SKM-1 (cell line): ENCODE measurements around the gene TMA7B.
"Not testable (repeated sequence)": the region's sequence is repeated elsewhere in the genome, so short reads cannot be mapped to it uniquely, and the experiment has no call there.

Experiments used
- DNase-seq: peaks from one replicate; lab custom pipeline; 2025; ENCODE audit not compliant: unreplicated experiment; lab: John Stamatoyannopoulos, UW

Gene TMA7B

DNA sequence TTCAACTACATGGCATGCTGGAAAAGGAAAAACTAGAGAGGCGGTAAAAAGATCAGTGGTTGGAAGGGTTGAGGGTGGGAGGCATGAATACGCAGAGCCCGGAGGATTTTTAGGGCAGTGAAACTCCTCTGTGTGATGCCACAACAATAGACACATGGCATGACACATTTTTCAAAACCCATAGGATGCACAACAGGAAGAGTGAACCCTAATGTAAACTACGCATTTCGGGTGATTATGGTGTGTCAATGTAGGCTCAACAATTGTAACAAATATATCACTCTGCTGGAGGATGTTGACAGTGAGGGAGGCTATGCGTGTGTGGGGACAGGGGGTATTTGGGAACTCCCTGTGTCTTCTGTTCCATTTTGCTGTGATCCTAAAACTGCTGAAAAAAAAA, 18.9 kb downstream of the TMA7B start:
- DNase-seq: no peak

DNA sequence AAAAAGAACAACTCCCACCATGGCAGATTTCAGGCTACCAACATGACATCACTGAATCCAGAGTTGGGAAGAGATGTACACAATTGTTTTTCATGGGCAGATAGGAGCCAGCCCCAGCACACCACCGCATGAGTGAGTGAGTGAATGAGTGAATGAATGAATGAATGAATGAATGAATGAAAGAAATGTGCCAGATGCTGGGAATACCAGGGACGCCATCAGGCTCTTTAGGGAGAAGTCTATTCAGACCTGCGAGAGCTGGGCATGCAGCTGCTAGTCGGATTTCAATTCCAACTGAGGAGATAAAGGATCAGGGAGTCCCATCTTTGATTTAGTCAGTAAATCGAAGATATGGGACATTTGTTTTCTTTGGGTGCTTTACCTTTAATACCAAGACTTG, 19.3 kb downstream of the TMA7B start:
- DNase-seq: no peak

DNA sequence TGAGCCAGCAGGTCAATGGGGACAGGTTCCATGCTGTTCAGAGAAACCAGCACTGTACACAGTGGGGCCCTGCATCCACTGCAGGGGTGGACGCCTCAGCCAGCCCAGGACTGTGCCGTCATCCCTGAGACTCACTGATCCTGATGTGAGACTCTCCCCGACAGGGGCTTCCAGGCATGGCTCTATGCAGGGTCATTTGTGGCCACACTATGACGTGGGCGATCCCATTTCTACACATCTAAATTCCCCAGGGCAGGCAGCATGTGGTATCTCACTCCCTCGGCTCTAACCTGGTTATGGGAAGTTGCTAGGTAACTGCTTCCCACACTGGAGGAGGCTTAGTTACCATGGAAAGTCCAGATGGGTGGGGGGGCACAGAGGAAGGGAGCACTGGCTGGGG, 20.4 kb downstream of the TMA7B start:
- DNase-seq: no peak

DNA sequence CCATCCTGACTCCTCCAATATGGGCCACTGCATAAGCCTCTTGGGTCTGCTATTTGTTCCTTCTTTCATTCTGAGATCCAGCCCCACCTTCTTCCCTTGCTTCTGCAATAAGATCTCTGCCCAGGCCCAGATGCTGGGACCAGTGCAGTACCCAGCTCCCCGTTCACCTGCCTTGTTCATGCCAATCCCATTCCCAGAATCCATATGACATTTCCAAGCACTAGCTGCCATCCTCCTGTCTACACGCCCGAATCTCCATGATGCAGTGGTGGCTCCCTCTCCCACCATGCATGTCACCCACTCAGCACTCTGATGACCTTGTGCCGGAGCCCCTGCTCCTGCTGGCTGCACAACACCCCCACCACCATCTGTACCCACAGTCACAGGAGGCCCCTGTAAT, 23.1 kb downstream of the TMA7B start:
- no peak for DNase-seq

DNA sequence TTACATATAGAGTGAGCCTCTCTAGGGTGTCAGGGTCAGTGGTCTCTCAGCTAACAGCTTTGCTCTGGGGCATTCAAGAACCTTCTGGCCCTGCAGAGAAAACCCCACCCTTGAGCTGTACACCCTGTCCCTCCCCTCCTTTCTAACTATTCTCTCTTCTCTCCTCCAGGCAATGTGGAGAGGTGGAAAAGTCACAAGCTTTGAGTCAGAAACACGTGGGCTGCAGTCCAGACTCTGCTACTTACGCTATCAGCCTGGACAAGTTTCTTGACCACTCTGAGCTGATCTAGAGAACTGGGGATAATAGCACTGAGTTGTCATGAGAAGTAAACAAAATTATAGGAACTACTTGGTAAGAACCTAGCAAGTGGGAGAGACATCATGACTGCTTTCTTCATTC, 23.8 kb downstream of the TMA7B start:
- no peak for DNase-seq

DNA sequence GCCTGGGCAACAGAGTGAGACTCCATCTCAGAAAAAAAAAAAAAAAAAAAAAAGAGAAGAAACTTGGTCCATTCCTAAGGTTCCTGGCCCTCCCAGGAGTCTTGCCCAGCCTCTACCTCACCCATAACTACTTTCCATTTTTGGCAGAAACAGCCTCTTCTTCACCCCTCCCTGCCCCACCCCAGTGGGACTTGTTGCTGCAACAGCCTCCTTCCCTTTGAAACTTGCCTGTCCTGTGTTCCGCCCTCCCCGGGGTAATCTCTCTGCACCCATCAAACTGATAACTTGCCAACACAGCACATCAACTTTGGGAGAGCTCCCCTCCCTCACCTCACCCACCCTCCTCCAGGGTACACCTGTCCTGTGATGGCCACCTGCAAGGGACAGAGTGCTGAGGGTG, 24.5 kb downstream of the TMA7B start:
- no peak for DNase-seq

DNA sequence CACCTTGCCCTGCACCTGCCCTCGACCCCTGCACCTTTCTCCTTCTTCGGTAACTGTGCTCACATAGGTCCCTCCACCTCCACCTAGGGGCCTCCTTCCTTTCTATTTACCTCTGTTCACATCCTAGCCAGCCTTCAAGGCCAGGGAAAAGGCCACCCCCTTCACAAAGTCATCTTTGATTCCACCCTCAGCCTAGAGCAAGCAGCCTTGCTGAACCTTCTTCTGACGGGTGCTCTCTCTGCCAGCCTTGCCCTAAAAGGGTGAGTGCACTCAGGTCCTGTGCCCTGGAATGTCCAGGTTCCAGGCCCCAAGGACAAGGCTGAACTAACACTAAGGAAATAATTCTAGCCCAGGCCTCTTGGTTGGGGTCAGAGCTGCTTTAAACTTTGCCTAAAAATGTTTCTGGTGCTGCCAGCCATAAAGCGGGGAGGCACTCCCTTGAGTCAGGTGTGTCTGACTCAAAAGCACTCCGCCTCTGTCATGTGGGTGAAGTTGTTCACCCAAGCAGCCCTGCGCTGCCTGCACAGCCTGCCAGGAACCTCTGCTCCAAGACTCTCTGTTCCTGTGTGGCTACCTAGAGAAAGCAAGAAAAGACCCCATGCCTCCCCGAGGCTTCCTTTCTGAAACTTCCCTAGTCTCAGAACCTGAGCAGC, 25.3 kb downstream of the TMA7B start:
- no peak for DNase-seq

DNA sequence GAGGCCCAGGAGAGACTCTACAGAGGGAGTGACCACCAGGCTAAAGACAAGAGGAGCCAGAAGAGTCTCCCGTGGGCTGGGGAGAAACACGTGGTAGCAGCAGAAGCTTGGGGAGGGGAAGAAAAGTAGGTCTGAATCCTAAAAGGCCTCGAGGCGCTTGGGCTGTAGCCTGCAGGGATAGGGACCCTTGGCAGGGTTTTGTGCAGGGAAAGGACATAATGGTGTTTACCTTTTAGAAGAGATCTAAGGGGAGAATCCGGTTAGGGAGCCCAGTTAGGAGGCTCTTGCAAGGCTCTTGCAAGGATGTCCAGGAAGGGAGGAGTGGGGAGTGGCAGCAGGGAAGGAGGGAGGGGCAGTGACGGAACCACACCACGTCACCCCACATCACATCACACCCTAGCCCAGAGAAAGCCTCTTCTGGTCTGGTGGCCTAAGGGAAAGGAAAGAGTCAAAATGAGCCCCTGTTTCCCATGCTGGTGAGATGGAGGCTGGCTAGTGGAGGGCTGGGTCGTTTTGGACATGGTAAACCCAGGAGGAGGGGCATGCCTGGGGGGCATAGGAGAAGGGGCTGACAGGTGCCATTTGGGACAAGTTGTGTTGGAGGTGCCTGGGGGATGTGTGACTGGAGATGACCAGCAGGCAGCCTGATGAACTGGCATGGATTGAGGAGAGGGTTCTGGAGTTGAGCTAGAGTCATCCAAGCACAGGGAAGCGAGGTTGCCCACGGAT, 28.4 kb downstream of the TMA7B start:
- no peak for DNase-seq

DNA sequence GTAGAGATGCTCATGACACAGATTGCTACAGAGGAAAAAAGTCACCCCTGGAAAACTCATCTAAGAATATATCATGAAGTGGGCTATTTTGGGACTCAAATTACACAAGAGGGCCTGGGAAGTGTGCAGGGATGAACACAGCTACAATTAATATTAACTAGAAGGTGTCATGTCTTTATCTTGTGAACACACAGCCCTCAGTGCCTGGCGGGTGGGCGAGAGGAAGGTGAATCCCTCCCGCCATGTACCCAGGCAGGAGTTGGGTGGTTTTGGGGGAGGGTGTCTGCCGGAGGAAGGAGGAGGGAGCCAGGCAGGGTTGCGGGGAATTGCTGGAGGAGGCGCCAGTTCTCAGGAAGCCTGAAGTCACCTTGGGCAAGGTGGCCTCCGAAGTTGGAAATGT, 29.4 kb downstream of the TMA7B start:
- DNase-seq: no peak

DNA sequence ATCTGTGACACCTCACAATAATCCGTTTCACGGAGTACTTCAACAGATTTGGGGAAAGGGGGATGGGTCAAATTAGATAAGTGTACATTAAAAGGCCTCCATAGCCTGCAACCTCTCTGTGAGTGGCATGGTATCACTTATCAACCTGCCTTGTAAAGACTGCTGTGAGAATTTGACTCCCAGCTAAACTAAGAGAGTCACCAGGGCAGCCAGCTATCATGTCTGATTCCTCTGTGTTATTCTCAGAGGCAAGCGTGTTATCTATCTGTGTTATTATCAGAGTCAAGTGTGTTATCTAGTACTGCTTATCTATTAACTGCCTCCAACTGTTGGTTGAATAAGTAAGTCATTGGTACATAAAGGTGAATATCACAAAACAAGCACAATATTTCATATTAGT, 30.5 kb downstream of the TMA7B start:
- no peak for DNase-seq

DNA sequence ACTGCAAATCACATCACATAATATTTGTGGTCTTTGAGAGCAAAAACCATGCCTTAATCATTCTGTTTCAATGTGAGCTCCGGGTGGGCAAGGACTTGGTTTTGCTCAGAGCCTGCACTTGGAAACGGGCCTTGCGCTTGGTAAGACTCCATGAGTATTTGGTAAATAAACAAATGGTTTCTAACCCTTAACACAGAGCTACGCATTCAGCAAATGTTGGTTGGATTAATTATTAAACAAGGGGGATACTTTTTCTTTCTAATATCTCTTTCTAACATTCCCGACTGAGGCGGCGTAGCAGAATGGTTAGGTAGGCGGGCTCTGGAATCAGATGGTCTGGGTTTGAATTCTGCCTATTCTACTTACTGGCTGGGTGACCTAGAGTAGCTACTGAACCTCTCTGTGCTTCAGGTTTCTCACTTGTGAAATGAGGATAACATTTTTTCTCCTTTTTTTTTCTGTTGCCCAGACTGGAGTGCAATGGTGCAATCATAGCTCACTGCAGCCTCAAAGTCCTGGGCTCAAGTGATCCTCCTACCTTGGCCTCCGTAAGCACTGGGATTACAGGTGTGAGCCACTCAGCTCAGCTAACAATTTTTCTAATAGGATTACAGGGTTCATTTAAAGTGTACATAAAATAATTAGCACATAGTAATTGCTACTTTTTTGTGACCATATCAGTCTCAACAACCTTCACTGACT, 31.1 kb downstream of the TMA7B start:
- no peak for DNase-seq

DNA sequence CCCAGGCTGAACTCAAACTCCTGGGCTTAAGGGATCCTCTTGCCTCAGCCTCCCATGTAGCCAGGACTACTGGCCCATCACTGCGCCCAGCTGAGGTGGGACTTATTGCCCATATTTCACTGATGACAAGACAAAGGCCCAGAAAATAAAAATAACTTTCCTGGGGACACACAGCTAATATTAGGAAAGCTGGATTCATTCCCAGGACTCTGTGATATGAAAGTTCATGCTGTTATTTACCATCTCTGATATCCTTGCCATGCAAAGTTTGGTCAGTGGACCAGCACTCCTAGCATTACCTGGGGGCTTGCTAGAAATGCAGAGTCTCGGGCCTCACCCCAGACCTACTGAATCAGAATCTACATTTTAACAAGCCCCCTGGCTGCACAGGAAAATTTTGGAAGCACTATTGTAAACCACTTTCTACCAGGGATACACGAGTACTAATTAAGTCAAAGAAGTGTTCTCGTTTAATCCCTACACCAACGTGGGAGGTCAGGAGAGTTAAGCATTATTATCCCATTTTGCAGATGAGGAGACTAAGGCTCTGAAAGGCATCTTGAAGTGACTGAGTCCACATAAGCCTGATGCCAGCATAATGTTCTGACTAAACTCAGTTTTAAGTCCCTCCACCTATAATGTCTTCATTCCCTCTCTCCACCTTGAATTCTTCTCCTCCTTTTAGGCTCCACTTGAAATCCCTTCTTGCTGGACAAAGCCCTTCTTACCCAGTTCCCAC, 32.1 kb downstream of the TMA7B start:
- no peak for DNase-seq

DNA sequence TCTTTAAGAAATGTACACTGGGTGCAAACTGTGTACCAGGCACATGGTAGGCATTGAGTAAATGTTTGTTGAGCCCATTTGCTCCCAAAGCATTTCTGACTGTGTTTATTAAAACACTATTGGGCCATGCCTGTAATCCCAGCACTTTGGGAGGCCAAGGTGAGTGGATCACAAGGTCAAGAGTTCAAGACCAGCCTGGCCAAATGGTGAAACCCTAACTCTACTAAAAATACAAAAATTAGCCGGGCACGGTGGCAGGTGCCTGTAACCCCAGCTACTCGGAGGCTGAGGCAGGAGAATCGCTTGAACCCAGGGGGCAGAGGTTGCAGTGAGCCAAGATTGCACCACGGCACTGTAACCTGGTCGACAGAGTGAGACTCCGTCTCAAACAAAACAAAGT, 32.7 kb downstream of the TMA7B start:
- DNase-seq: not testable (repeated sequence)

DNA sequence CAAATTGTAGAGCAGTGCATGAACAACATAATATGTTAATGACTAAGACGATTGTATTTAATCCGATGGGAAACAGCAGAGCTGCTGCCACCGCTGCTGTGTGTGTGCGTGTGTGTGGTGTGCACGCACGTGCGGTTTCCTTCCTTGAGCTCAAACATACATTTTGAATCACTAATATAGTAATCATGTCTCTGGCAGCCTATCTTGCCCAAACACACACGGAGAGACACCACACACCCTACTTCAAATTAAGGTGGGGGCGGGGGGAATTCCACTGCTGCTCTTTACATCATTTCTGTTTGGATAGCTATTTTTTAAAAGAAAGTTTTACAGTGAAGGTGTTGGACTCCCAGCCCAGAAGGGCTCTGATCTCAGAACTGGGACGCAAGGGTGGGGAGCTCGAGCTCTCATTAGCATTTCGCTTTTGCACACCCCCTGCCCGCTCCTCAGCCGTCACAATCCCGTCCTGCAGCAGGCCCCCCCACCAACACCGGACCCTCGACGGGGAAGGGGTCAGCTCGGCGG, 33.9 kb downstream of the TMA7B start:
- no peak for DNase-seq

DNA sequence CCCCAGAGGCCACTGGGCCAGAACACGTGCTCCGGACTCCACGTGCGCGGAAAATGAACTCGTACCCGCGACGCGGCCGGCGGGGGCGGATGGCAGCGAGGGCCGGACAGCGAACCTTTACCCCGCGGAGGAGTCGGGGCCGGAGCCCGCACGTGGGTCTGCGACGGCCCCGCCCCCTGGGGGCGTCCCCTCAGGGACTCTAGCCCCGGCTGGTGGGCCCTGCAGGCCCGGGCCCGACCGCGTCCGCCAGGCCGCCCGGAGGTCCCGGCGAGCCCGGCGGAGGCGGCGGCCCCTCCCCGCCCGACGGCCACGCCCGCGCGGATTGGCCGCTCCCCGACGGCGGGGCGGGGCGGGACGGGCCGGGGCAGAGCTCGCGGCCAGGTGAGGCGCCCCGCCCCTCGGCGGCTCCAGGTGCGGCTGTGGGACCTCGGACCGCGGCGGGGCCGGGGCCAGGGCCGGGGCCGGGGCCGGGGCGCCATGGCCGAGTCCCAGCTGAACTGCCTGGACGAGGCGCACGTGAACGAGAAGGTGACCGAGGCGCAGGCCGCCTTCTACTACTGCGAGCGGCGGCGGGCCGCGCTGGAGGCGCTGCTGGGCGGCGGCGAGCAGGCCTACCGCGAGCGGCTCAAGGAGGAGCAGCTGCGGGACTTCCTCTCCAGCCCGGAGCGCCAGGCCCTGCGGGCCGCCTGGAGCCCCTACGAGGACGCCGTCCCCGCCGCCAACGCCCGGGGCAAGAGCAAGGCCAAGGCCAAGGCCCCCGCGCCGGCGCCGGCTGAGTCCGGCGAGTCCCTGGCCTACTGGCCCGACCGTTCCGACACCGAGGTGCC, 34.6 kb downstream of the TMA7B start, which contains the start of gene FAM83F:
FAM83F (plus strand) TSS at position 389 of the 827 bp plus-strand sequence; CDS start at position 478, 89 bp downstream.
- no peak for DNase-seq

DNA sequence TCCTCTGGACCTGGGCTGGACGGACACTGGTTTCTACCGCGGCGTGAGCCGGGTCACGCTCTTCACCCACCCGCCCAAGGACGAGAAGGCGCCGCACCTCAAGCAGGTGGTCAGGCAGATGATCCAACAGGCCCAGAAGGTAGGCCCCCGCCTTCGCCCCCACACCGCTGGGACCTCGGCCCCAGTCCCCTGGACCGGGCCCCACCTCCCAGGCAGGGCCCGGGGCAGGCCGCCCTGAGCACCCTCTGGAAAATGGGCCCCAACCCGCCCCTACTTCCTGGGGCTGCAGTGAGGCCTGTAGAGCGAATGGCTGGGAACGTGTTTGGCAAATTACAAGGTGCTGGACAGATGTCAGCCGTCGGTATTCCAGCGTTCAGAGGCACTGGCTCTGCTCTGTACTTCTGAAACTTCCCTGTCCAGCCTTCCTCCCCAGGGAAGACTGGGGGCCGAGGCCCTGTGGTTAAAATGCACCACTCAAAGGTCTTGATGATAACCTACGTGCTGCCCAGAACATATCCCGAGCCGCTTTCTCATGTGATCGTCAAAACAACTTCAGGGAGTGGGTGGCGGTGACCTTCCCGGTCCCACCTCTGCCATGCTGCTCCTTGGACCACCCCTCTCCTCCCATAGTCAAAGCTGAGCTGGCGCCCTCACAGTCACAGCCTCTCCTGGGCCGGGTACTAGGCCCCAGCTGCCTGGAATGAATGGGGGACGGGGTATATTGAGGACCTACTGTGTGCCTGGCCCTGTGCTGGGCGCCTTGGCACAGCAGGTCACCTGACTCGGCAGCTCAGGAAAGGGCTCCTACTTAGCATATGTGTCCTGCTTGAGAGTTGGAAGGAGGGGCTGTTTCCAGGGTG, 35.4 kb downstream of the TMA7B start:
- DNase-seq: no peak

DNA sequence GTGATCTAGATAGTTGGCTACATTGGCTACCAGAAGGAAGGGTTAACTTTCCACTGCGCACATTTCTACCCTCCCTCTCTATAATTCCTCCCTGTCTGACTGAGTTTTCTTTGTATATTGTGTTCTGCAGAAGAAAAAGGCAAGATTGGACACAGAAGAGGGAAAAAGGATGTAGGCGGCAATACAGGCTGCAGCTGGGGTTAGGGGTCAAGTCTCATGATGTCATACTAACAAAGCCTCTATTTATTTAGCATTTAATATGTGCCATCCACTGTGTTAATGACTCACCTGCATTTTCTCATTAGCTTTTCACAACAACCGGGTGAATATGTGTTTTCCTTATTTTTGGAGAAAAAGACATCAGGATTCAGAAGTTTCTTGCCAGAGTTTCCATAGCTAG, 36.5 kb downstream of the TMA7B start:
- no peak for DNase-seq

DNA sequence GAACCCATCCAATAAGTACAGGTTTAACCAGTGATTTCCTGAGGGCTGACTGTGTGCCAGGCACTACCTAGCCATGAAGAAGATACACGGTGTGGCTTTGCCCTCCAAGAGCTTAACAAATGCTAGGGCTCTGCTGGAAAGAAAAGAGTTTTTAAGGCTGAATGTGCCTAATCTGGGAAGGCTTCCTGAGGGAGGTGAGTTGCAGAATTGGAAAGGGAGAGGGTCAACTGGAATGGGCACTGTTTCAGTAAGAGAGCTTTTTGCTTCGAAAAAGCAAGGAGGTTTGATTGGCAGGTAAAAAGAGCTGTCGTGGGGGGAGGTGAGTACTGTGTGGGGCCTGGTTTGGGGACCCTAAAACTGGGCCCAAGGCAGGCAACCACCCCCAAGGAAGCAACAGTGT, 37.2 kb downstream of the TMA7B start:
- no peak for DNase-seq

DNA sequence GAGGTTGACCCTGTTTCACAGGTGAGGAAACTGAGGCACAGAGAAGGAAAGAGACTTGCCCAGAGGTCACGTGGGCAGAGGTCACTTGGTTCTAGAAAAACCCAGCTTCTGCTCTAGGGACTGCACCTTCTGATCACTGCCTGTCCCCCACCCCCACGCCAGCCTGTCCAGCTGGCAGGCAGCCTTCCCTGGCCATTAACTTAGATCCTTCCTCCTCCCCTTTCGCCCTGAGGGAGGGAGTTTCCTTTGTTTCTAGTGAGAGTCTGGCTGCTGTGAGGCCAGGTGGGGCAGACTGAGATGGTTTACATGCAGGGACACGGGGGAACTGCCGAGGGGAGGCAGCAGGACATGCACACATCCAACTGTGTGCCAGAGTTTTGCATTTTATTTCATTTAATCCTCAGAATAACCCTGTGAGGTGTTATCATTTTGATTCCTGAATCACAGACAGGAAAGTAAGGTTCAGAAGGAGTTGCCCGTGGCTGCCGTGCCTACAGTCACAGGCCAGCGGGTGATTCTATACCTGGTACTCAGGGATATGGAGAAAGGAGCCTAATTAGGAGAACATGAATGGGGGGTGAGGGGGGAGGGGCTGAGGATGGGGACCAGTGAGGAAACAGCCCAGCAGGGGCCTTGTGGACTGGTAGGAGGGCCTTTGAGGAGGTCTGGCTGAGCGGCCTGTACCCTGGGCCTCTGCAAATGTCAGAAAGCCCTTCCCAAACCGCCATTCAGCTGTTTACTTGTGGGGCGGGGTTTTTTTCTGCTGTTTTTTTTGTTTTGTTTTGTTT, 37.9 kb downstream of the TMA7B start:
- DNase-seq: no peak
